Stimulated activated effector memory CD8-positive, alpha-beta T cell treated with anti-CD3 and anti-CD28 coated beads, Interleukin-12 subunit alpha, Interleukin-12 subunit beta, amount 100 ng/mL, for 72 hours (primary cell): ENCODE measurements around the gene PKDREJ.

Experiments
- ATAC-seq: fragments of 150-1000 bp; cut with Tn5 transposase; 2 replicates; pipeline ENCODE4 v1.10.0; 2021
- DNase-seq, 2 donors: peaks; one replicate each; pipeline ENCODE4 v3.0.0; 2021 to 2022; ENCODE audit warnings: low spot score in 2 of 2
- H3K27ac Mint-ChIP-seq: one replicate; pipeline ENCODE4 v1.8.0; 2022; ENCODE audit warnings: mild to moderate bottlenecking, mixed read lengths
- H3K36me3 Mint-ChIP-seq: one replicate; pipeline ENCODE4 v1.8.0; 2022; ENCODE audit warnings: mild to moderate bottlenecking, mixed read lengths
- H3K4me1 Mint-ChIP-seq: one replicate; pipeline ENCODE4 v1.8.0; 2022; ENCODE audit warnings: mixed read lengths
- H3K4me3 Mint-ChIP-seq: one replicate; pipeline ENCODE4 v1.8.0; 2022; ENCODE audit warnings: mild to moderate bottlenecking, mixed read lengths
- H3K9me3 Mint-ChIP-seq: one replicate; pipeline ENCODE4 v1.8.0; 2022; ENCODE audit warnings: mixed read lengths

Gene PKDREJ

DNA sequence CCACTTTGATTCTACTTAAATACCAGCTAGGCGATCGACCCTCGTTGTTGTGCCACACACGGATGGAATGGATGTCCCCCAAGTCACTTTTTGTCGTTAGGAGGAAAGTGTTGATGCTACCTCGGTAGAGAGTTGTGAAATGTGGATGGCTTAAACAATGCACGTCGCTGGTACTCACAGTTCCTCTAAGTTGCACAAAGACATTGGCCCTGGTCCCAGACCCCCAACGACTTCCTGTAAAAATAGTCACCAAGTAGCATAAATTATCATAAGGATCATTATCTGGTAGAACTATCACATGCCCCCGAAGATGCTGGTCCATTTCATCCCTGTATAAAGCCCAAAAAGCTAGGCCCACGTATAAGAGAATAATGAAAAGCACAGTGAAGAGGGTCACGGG lies 3.8 kb downstream of the PKDREJ start:
- DNase-seq (no peak), ATAC-seq (no peak)
- Mint-ChIP-seq H3K4me3 (no peak overlapping the region), H3K4me1 (peaks cover 15% of the 10 kb centered on the region), H3K27ac (no peak overlapping the region), H3K9me3 (no peaks in the 10 kb centered on the region), H3K36me3 (peaks cover under 1% of the 10 kb centered on the region)

GRCh38 chr22:46256358-46256958 lies 6.7 kb downstream of the PKDREJ start:
- H3K36me3 Mint-ChIP-seq, result peaks cover 6% of the 10 kb centered on the region
- ATAC-seq, result no peak

DNA sequence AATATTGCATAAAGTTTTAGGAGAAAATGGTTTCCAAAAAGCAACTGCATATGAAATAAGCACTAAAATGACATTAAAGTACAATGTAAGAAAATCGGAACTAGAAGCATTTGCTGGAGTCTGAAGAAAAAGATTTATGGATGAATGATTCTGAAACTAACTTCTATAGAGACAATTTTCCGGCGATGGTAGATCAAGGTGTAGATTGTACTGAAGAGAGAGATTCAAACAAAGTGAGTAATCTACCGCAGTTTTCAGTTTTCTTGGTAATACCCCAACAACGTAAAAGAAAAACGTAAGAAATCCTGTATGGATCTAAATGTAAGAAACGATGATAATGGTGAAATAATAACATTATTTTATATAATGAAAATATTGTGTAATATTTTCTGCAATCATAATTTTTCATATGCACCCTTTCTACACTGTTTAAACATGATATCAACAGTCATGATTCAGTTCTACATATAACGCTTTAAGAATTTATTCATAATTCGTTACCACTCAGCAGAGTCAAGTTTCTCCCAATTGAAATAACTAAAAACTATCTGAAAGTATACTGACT lies 11.2 kb downstream of the PKDREJ start:
- Mint-ChIP-seq H3K9me3 (no peaks in the 10 kb centered on the region), H3K4me1 (peaks cover 42% of the 10 kb centered on the region), H3K36me3 (peaks cover 19% of the 10 kb centered on the region), H3K4me3 (peak overlapping the region; percentile 78), H3K27ac (no peak overlapping the region)
- no peak for ATAC-seq
- no peak for DNase-seq

More at GRCh38 chr22:46256358-46256958, 6.7 kb downstream of the PKDREJ start:
- H3K9me3 Mint-ChIP-seq, result no peaks in the 10 kb centered on the region
- H3K4me3 Mint-ChIP-seq, result no peak overlapping the region
- H3K4me1 Mint-ChIP-seq, result peaks cover 19% of the 10 kb centered on the region
- no peak for DNase-seq
- H3K27ac Mint-ChIP-seq, result no peak overlapping the region

GRCh38 chr22:46251266-46251665 lies 11.9 kb downstream of the PKDREJ start:
- peaks cover 45% of the 10 kb centered on the region for H3K4me1 Mint-ChIP-seq

DNA sequence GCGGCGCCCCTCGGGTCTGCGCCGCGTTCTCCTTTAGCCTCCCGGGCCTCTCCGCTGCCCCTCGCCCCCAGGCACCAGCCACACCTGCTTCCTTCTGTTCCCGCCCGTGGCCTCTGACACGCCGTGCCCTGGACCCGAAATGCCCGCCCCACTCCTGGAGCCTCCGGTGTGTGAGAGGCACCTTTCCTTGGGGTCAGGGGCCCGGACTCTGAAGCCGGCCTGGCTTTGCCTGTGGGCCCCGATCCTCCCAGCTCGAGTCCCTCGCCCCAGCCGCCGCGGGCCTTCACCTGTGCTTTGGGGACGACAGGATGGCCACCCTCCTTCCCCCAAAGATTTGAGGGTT lies 12.4 kb downstream of the PKDREJ start:
- Mint-ChIP-seq H3K4me1 (peaks cover 48% of the 10 kb centered on the region), H3K9me3 (no peaks in the 10 kb centered on the region), H3K27ac (peak overlapping the region; percentile 72), H3K4me3 (peak overlapping the region; percentile 78), H3K36me3 (peaks cover 25% of the 10 kb centered on the region)
- ATAC-seq, result no peak
- peak in 1 of 2 donors; percentile 15 for DNase-seq

More at GRCh38 chr22:46251266-46251665, 11.9 kb downstream of the PKDREJ start:
- Mint-ChIP-seq H3K9me3 (no peaks in the 10 kb centered on the region), H3K36me3 (peaks cover 21% of the 10 kb centered on the region), H3K27ac (peak overlapping the region; percentile 72), H3K4me3 (peak overlapping the region; percentile 78)
- no peak for DNase-seq
- no peak for ATAC-seq

DNA sequence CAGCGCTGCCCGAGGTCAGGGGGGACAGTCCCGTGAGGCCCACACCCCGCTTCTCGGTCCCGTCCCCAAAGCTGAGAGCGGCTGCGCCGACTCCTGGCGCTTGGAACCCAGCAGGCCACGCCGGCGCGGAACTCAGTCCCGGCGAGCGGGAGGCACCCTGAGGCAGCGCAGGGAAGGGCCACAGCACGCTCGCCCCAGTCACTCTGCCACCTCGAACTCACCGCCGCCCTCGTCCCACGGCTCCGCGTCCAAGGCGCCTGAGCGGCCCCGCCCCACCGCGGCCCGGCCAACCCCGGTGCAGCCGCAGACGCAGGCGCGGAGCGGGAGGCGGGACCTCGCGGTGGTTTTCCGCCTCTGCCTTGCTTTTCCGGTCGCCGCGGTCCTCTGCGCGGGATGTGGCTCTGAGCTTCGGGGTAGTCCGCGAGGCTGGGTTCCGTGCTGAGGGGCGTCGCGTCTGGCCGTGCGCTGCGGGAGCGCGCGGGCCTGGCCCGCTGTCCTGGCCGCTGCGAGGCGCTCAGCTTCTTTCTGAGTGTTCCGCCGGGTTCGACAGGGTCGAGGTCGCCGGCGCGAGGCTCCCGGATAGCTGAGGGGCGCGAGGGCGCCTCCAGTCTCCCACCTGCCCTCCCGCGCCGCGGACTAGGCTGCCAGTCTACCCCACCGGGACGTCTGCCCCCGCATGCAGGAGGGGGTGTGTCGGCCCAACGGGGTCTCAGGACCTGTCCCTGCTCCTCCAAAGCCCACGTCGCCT lies 12.9 kb downstream of the PKDREJ start, which contains the start of gene CDPF1:
Gene CDPF1 (minus strand): TSS at position 259 of the 748 bp plus-strand sequence. CDS start 2,009 bp downstream, outside the sequence.
- peaks cover 51% of the 10 kb centered on the region for H3K4me1 Mint-ChIP-seq
- H3K27ac Mint-ChIP-seq, result peak within 1 kb of the TSS; percentile 72
- peak; percentile 88 to 94 for DNase-seq
- H3K9me3 Mint-ChIP-seq, result no peaks in the 10 kb centered on the region
- peak within 1 kb of the TSS; percentile 78 for H3K4me3 Mint-ChIP-seq
- peak; percentile 94 for ATAC-seq
- peaks cover 25% of the 10 kb centered on the region for H3K36me3 Mint-ChIP-seq

- Mint-ChIP-seq H3K36me3 (peaks cover 31% of the 10 kb centered on the region), H3K4me1 (peaks cover 41% of the 10 kb centered on the region), H3K27ac (no peak overlapping the region), H3K9me3 (no peaks in the 10 kb centered on the region), H3K4me3 (no peak overlapping the region)
- DNase-seq, result no peak
- ATAC-seq, result no peak
These were observed 15.6 kb downstream of the PKDREJ start for GRCh38 chr22:46247443-46247975.

DNA sequence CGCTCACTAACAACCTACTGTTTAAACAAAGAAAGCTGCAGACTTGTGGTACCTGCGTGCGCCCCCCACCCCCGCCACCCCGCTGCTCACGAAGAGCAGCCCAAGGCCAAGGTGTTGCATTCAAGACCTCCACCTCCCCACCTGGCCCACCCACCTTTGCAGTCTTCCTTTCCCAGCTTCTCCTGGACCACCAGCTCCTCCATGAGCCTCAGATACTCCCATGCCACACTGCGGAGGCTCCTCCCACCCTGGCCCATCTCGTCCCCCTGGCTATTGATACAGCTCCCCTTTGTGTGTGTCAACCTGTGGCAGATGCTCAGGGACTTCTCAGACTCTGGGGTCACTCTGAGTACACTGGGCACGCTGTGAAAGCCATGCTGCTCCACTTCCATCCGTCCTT lies 17.0 kb downstream of the PKDREJ start:
- DNase-seq, result no peak
- no peak overlapping the region for H3K4me3 Mint-ChIP-seq
- ATAC-seq, result no peak
- H3K9me3 Mint-ChIP-seq, result no peaks in the 10 kb centered on the region
- H3K4me1 Mint-ChIP-seq, result peaks cover 34% of the 10 kb centered on the region
- no peak overlapping the region for H3K27ac Mint-ChIP-seq
- H3K36me3 Mint-ChIP-seq, result peaks cover 31% of the 10 kb centered on the region

GRCh38 chr22:46245511-46245910 lies 17.6 kb downstream of the PKDREJ start:
- peaks cover 24% of the 10 kb centered on the region for H3K36me3 Mint-ChIP-seq
- H3K4me3 Mint-ChIP-seq, result no peak overlapping the region
- H3K4me1 Mint-ChIP-seq, result peaks cover 29% of the 10 kb centered on the region
- ATAC-seq (no peak), DNase-seq (no peak)
- no peaks in the 10 kb centered on the region for H3K9me3 Mint-ChIP-seq
- no peak overlapping the region for H3K27ac Mint-ChIP-seq

DNA sequence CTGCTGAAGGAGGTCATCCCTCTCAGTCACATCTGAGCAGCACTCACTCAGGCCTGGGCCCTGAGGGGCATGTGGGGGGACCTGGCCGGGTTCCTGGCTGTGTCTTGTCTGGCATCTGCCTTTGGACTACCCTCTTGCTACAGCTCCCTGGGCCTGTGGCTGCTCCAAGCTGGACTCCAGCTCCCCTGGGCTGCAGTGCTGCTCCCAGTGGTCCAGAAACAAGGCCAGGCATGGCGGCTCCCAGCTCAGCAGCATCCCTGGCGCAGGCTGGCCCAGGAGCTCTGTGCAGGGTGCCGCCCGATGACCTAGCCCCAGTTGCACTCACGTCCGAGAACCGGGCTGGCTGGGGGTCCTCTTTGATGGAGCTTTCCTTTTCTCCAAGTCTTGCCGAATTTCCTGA lies 18.4 kb downstream of the PKDREJ start:
- no peak overlapping the region for H3K4me3 Mint-ChIP-seq
- no peaks in the 10 kb centered on the region for H3K9me3 Mint-ChIP-seq
- peak overlapping the region; percentile 8 for H3K27ac Mint-ChIP-seq
- peaks cover 23% of the 10 kb centered on the region for H3K36me3 Mint-ChIP-seq
- peaks cover 33% of the 10 kb centered on the region for H3K4me1 Mint-ChIP-seq
- no peak for ATAC-seq
- DNase-seq, result no peak

DNA sequence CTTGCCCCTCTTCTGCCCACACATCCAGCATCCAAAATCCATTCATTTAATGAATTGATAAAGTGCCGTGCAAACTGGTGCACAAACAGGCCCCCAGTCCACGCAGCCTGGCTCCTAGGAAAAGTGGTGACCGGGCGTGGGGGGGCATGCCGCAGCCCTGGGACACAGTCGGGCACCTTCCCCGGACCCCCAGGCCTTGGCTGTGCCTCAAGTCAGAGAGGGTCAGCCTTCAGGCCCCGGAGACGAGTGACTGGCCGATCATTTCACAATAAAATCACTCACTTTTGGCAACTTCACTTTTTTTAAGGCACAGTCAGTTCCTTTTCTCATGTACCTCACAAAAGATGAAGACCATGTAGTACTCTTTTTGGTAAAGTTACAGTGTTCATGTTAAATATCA lies 21.1 kb downstream of the PKDREJ start:
- DNase-seq (no peak), ATAC-seq (no peak)
- no peak overlapping the region for H3K27ac Mint-ChIP-seq
- H3K4me1 Mint-ChIP-seq, result peaks cover 24% of the 10 kb centered on the region
- no peak overlapping the region for H3K4me3 Mint-ChIP-seq
- no peaks in the 10 kb centered on the region for H3K9me3 Mint-ChIP-seq
- peaks cover 23% of the 10 kb centered on the region for H3K36me3 Mint-ChIP-seq

- Mint-ChIP-seq H3K9me3 (no peaks in the 10 kb centered on the region), H3K27ac (no peak overlapping the region), H3K4me3 (no peak overlapping the region), H3K36me3 (peaks cover 23% of the 10 kb centered on the region), H3K4me1 (peaks cover 18% of the 10 kb centered on the region)
- ATAC-seq (no peak), DNase-seq (no peak)
These were observed 21.6 kb downstream of the PKDREJ start for GRCh38 chr22:46241396-46242007.

GRCh38 chr22:46240907-46241306 lies 22.2 kb downstream of the PKDREJ start:
- DNase-seq (no peak), ATAC-seq (no peak)
- no peaks in the 10 kb centered on the region for H3K9me3 Mint-ChIP-seq
- H3K4me1 Mint-ChIP-seq, result peaks cover 12% of the 10 kb centered on the region
- H3K4me3 Mint-ChIP-seq, result no peak overlapping the region
- peaks cover 17% of the 10 kb centered on the region for H3K36me3 Mint-ChIP-seq
- peak overlapping the region; percentile 32 for H3K27ac Mint-ChIP-seq

- Mint-ChIP-seq H3K36me3 (peaks cover 19% of the 10 kb centered on the region), H3K4me3 (no peak overlapping the region)
These were observed 22.6 kb downstream of the PKDREJ start for GRCh38 chr22:46240506-46240905.

DNA sequence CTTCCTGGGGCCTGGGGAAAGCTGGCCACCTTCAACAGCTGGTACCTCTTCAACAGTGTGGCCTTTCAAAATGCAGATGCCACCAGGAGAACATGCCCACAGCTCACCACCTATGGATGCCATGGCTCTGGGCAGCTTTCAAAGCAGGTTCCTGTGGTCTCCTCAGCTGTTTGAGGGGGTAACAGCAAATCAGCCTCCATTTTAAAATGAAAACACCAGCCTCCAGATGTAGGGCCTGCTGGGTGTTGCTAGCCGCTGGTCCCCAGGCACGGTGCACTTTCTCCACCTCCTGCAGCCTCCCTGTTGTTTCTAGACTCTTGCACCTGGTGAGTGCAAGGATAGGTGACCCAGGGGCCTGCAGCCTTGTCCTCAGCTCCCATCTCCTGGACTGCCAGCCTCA lies 23.1 kb downstream of the PKDREJ start:
- DNase-seq (no peak), ATAC-seq (no peak)
- peak overlapping the region; percentile 20 for H3K4me3 Mint-ChIP-seq
- H3K27ac Mint-ChIP-seq, result peak overlapping the region; percentile 83
- H3K9me3 Mint-ChIP-seq, result no peaks in the 10 kb centered on the region
- H3K36me3 Mint-ChIP-seq, result peaks cover 24% of the 10 kb centered on the region
- peaks cover 8% of the 10 kb centered on the region for H3K4me1 Mint-ChIP-seq

More at GRCh38 chr22:46240506-46240905, 22.6 kb downstream of the PKDREJ start:
- no peak for DNase-seq
- peaks cover 8% of the 10 kb centered on the region for H3K4me1 Mint-ChIP-seq
- no peaks in the 10 kb centered on the region for H3K9me3 Mint-ChIP-seq
- peak overlapping the region; percentile 32 for H3K27ac Mint-ChIP-seq
- ATAC-seq, result no peak
